Measurements from ENCODE around the gene GALNT9.

GRCh38 chr12:132214161-132214476 lies 115.3 kb downstream of the GALNT9 start:
- TF ChIP-seq CTCF (IDR thresholded peaks at IDR 0.05) (no peak), POLR2A (IDR thresholded peaks at IDR 0.05) (no peak)

Data from lower leg skin (tissue), 3 donors.